ENCODE measurements around the gene NEK3. TPM values are rescaled to one million over a fixed set of nuclear protein-coding genes. Genes with fewer than 3 reads are reported as not detected.
A peak's percentile ranks its signal among the peaks of the same experiment; 100 is the strongest.
"Not testable (repeated sequence)": the region's sequence is repeated elsewhere in the genome, so short reads cannot be mapped to it uniquely, and the experiment has no call there.

NEK3 gene
- total and polyA plus RNA-seq, 2 of the 4 experiments (the other 2 are of a cell fraction) = 3.6 to 9.2 TPM

GRCh38 chr13:52194184-52194868, 34.9 kb upstream of the NEK3 start (continued):
- TF ChIP-seq, protein P1, sequence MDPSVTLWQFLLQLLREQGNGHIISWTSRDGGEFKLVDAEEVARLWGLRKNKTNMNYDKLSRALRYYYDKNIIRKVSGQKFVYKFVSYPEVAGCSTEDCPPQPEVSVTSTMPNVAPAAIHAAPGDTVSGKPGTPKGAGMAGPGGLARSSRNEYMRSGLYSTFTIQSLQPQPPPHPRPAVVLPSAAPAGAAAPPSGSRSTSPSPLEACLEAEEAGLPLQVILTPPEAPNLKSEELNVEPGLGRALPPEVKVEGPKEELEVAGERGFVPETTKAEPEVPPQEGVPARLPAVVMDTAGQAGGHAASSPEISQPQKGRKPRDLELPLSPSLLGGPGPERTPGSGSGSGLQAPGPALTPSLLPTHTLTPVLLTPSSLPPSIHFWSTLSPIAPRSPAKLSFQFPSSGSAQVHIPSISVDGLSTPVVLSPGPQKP (IDR thresholded peaks at IDR 0.05; ENCODE audit: borderline replicate concordance, low read depth, low read length) = no peak
- no peak for TF ChIP-seq MAFK (IDR thresholded peaks at IDR 0.05; ENCODE audit: low read depth, low read length)

DNA sequence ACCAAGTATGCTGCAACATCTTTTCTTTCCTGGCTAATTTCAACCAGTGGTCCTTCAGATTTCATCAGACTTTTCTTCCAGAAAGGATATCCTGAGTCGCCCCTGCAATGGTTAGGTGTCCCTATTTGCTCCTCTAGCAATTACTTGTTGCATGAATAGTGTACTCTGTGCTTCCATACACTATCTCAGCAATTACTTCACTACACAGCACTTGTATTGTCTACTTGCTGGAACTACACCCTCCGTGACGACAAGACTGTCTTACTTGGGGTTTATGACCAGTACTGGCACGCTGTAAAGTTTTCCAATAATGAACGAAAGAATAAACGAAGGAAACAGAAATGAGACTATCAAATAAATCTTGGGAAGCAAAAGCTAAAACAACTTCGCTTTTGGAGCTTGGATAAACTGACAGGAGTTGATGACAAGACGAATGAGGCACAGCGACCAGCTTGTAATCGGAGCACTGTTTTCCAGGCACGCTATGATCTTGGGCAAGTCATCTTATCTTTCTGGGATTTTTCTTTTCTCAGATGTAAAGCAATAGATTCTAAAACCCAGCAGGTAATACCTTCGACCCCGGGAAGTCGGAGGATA, 34.3 kb upstream of the NEK3 start:
- intact Hi-C loops (cut with micrococcal nuclease) = loop anchor here (2.0 kb wide), 1 partner anchor 257 kb away; the partner anchor contains the start of gene VPS36

More for the DNA sequence above, 34.3 kb upstream of the NEK3 start:
- H3K4me2 ChIP-seq (ENCODE audit: low read depth, low read length) = peak overlapping the region; percentile 95
- H2BK15ac ChIP-seq (ENCODE audit: low read depth, low read length); H3K36me3 ChIP-seq (ENCODE audit: control insufficient read depth, insufficient read depth, low read length); dilution Hi-C loops (cut with HindIII; ENCODE audit: low sequenced_read_pairs, unreplicated experiment); H3K23ac ChIP-seq (ENCODE audit: low read depth, low read length); H3K27me3 ChIP-seq (ENCODE audit: control insufficient read depth, insufficient read depth, low read length); H2BK20ac ChIP-seq (ENCODE audit: low read depth, low read length); H2AK5ac ChIP-seq (ENCODE audit: low read depth, low read length); H3K9me1 ChIP-seq (ENCODE audit: insufficient read depth, low read length); H3K4me1 ChIP-seq (ENCODE audit: control insufficient read depth, insufficient read depth, low read length); H3K9me3 ChIP-seq (ENCODE audit: control insufficient read depth, insufficient read depth, low read length); H3K18ac ChIP-seq (ENCODE audit: low read depth, low read length); H4K20me1 ChIP-seq (ENCODE audit: insufficient read depth, low read length): not testable (repeated sequence)
- peak overlapping the region; percentile 85 for H3K27ac ChIP-seq (ENCODE audit: insufficient read depth, low read length)
- in situ Hi-C loops (cut with MboI; ENCODE audit: low sequenced_read_pairs) = loop anchor here (10.0 to 25.0 kb wide), 3 partner anchors 261 to 444 kb away; partner anchors contain the start of genes CKAP2, HNRNPA1L2 and VPS36
- H2AK9ac ChIP-seq (replicated peaks; ENCODE audit: low read depth, low read length, poor library complexity) = peak overlapping the region; percentile 60
- H4K5ac ChIP-seq (ENCODE audit: low read depth, low read length) = peak overlapping the region; percentile 95
- H2BK5ac ChIP-seq (ENCODE audit: low read depth, low read length, poor library complexity, severe bottlenecking) = peak overlapping the region; percentile 70
- H3K79me1 ChIP-seq (ENCODE audit: low read depth in 1 of 2, low read length in 2 of 2) = peaks cover 11 to 15% of the 10 kb centered on the region in 2 experiments; a peak in 2 of 4 replicates
- peak overlapping the region; percentile 93 for H3K14ac ChIP-seq (replicated peaks; ENCODE audit: low read depth, low read length)
- ChIA-PET CTCF (interaction anchor here (0.6 kb wide), 2 partner anchors 55 to 101 kb away, joined by 3 read pairs; no protein-coding TSS in a partner anchor), POLR2A (ENCODE audit: unreplicated experiment) (interaction anchor here (0.5 kb wide), 1 partner anchor 31 kb away, joined by 3 read pairs; no protein-coding TSS in a partner anchor)
- BruUV-seq (replicated peaks) = TSS peak; percentile 72
- H3K56ac ChIP-seq (ENCODE audit: extremely low read depth, insufficient read depth, low read length) = 0 out of 2 replicates have a peak overlapping the region, but pooled peaks have one; percentile 77
- ATAC-seq (ENCODE audit: low read depth) = peak; percentile 13
- H2AFZ ChIP-seq (replicated peaks; ENCODE audit: low read length, poor library complexity) = peak overlapping the region; percentile 98
- H4K8ac ChIP-seq (ENCODE audit: low read depth in 2 of 2, low read length in 2 of 2) = peak overlapping the region; percentile 78 to 92; a peak in 3 of 4 replicates
- peak; percentile 18 for DNase-seq
- WGBS, 2 experiments (ENCODE audit: extremely low coverage in 2 of 2, insufficient read length in 1 of 2) = 4% methylated on average over 5 of the region's 14 CpGs; no CpG with 5 or more reads in 1 of the 2 experiments
- peak overlapping the region; percentile 67; the same call in 1 of the 2 replicates for H2BK120ac ChIP-seq (ENCODE audit: low read depth, low read length)
- H3K9ac ChIP-seq (ENCODE audit: low read depth, low read length) = peak overlapping the region; percentile 96
- H3K4ac ChIP-seq (ENCODE audit: low read depth, low read length) = peak overlapping the region; percentile 92
- H4K91ac ChIP-seq (ENCODE audit: insufficient read depth, low read depth, low read length) = peak overlapping the region; percentile 81
- peak overlapping the region; percentile 95 for H3K4me3 ChIP-seq (ENCODE audit: insufficient read depth, low read depth, low read length)
